ENCODE data around the gene GJD2. TPM values are rescaled to one million over a fixed set of nuclear protein-coding genes. Genes with fewer than 3 reads are reported as not detected.

Gene GJD2
- total RNA-seq, 2 experiments from 2014 or later = not detected

DNA sequence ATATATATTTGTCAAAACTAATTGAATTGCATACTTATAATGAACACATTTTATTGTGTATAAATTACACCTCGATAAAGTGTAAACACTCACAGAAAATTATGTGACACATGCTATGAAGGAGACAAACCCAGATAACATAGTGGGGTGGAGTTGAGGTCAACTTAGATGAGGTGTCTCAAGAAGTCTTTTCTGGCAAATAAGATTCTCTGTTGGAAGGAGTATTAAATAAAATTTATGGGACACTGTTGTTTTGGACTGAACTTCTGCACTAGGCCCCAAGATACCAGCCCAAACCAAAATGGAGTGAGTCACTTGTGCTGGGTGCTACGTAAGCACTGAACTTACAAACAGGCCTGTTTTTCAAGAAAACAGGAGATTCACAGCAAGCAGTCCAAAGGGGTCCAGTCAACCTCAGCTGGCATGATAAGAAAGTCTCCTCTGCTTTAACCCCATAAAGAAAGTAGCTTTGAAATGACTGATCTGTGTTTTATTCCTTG is 21.9 kb upstream of the GJD2 start:
- TF ChIP-seq, protein P1, sequence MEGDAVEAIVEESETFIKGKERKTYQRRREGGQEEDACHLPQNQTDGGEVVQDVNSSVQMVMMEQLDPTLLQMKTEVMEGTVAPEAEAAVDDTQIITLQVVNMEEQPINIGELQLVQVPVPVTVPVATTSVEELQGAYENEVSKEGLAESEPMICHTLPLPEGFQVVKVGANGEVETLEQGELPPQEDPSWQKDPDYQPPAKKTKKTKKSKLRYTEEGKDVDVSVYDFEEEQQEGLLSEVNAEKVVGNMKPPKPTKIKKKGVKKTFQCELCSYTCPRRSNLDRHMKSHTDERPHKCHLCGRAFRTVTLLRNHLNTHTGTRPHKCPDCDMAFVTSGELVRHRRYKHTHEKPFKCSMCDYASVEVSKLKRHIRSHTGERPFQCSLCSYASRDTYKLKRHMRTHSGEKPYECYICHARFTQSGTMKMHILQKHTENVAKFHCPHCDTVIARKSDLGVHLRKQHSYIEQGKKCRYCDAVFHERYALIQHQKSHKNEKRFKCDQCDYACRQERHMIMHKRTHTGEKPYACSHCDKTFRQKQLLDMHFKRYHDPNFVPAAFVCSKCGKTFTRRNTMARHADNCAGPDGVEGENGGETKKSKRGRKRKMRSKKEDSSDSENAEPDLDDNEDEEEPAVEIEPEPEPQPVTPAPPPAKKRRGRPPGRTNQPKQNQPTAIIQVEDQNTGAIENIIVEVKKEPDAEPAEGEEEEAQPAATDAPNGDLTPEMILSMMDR (IDR thresholded peaks at IDR 0.05) = no peak
- Mint-ChIP-seq H3K36me3 (ENCODE audit: low read depth) (no peaks in the 10 kb centered on the region), H3K4me1 (ENCODE audit: low read depth) (no peaks in the 10 kb centered on the region), H3K27ac (no peak overlapping the region), H3K27me3 (peaks cover 1% of the 10 kb centered on the region), H3K4me3 (no peak overlapping the region), H3K9me3 (peaks cover 2% of the 10 kb centered on the region)
- no peak for ATAC-seq
- no peak for DNase-seq
- CTCF ChIA-PET = no interaction called here
- POLR2A ChIA-PET = interaction anchor here (0.6 kb wide), 1 partner anchor 1158 kb away, joined by 3 read pairs; no protein-coding TSS in a partner anchor
- intact Hi-C loops (cut with micrococcal nuclease) = no loop called here

DNA sequence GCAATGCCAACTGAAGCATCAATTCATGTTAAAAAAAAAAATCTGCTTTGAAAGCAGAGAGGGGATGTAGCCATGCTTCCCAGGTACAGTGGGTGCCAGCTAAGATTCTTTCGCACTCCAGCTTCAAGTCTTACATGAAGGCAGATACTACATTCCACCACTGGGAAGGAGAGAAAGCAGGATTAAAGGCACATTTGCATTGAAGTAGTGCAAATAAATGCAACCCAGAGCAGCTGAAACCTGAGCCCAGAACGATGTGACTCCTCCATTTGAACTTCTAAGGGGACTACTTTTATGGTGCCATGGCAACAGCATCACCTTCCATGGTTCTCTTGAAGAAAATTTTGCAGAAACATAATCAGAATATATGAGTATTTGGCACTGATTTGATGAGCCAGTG is 19.1 kb upstream of the GJD2 start:
- Mint-ChIP-seq H3K4me3 (no peak overlapping the region), H3K9me3 (no peaks in the 10 kb centered on the region), H3K27me3 (peaks cover 6% of the 10 kb centered on the region), H3K36me3 (ENCODE audit: low read depth) (no peaks in the 10 kb centered on the region), H3K27ac (no peak overlapping the region), H3K4me1 (ENCODE audit: low read depth) (no peaks in the 10 kb centered on the region)
- intact Hi-C loops (cut with micrococcal nuclease) = no loop called here
- no peak for ATAC-seq
- ChIA-PET CTCF (no interaction called here), POLR2A (no interaction called here)
- DNase-seq = no peak
- TF ChIP-seq, protein P1 (IDR thresholded peaks at IDR 0.05) = no peak

DNA sequence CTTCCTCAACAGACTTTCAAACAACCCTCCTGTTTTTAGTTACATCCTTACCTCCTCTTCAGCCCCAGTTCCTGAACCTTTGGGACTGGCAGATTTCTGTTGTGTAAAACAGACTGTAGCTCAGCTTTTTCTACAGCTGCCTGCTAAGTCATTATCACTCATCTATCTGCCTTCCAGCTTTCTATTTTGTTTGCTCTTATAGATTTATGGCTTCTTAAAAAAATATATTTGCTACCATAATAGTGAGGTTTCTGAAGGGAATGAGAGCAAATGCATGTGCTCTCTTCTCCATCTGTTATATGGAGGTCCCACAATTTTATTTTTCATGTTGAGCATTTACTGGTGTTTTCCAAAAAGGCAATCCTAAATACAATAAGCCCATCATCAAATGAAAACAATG is 18.2 kb upstream of the GJD2 start:
- DNase-seq = no peak
- Mint-ChIP-seq H3K4me3 (no peak overlapping the region), H3K9me3 (no peaks in the 10 kb centered on the region), H3K27ac (no peak overlapping the region), H3K4me1 (ENCODE audit: low read depth) (no peaks in the 10 kb centered on the region), H3K27me3 (peaks cover 6% of the 10 kb centered on the region), H3K36me3 (ENCODE audit: low read depth) (no peaks in the 10 kb centered on the region)
- ATAC-seq = no peak
- intact Hi-C loops (cut with micrococcal nuclease) = no loop called here
- TF ChIP-seq, protein P1 (IDR thresholded peaks at IDR 0.05) = no peak
- CTCF ChIA-PET = no interaction called here
- POLR2A ChIA-PET = no interaction called here

DNA sequence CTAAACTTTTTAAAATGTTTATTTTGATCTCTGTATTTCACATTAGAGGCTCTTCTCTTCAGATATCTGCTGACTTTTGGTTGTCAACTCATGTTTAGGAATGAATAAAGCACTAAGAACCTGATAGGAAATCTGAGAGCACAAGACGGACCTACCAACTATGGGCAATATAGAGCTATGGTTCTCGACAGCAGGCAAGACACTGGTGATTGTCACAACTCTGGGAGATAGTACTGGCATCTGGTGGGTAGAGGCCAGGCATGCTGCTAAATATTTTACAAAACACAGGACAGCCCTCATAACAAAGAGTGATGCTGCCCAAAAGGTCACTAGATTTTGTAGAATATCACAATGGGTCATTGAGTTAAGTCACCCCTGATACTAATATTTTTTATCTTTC is 17.5 kb upstream of the GJD2 start:
- H3K27ac Mint-ChIP-seq = no peak overlapping the region
- ATAC-seq (no peak), DNase-seq (no peak)
- H3K27me3 Mint-ChIP-seq = peaks cover 6% of the 10 kb centered on the region
- H3K9me3 Mint-ChIP-seq = no peaks in the 10 kb centered on the region
- ChIA-PET CTCF (no interaction called here), POLR2A (interaction anchor here (1.0 kb wide), 1 partner anchor 10 kb away, joined by 4 read pairs; no protein-coding TSS in a partner anchor)
- no peaks in the 10 kb centered on the region for H3K36me3 Mint-ChIP-seq (ENCODE audit: low read depth)
- TF ChIP-seq, protein P1 (IDR thresholded peaks at IDR 0.05) = no peak
- intact Hi-C loops (cut with micrococcal nuclease) = no loop called here
- no peak overlapping the region for H3K4me3 Mint-ChIP-seq
- H3K4me1 Mint-ChIP-seq (ENCODE audit: low read depth) = no peaks in the 10 kb centered on the region

DNA sequence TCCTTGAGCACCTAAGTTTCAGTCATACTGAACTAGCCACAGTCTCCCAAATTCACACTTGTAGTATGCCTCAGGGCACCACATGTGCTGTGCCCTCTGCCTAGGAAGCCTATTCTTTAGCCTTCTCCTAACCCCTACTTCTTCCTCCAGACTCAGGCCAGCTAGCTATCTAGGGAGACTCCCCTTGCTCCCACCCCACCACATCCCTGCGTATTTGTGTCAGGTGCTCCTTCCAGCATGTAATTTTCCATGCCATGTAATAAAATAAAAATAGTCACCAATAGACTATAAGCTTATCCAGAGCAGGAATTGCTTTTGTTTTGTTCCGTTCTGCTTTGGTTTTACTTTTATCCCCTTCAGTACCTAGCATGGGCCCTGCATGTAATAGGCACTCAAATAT is 14.9 kb upstream of the GJD2 start:
- ChIA-PET CTCF (no interaction called here), POLR2A (no interaction called here)
- H3K27me3 Mint-ChIP-seq = peaks cover 5% of the 10 kb centered on the region
- no peak overlapping the region for H3K27ac Mint-ChIP-seq
- H3K9me3 Mint-ChIP-seq = no peaks in the 10 kb centered on the region
- no peak for DNase-seq
- ATAC-seq = no peak
- intact Hi-C loops (cut with micrococcal nuclease) = no loop called here
- TF ChIP-seq, protein P1 (IDR thresholded peaks at IDR 0.05) = no peak
- H3K4me1 Mint-ChIP-seq (ENCODE audit: low read depth) = no peaks in the 10 kb centered on the region
- H3K4me3 Mint-ChIP-seq = no peak overlapping the region
- H3K36me3 Mint-ChIP-seq (ENCODE audit: low read depth) = no peaks in the 10 kb centered on the region
